RCC 7860 (cell line): Measurements from ENCODE around the gene ZNF581.

ENCODE experiments used
- DNase-seq: peaks from one replicate; pipeline ENCODE4 v3.0.0-alpha.2; 2015; ENCODE audit warnings: low spot score
- FAIRE-seq: peaks from 2 replicates; lab custom pipeline; 2012; peaks lifted over from hg19 to GRCh38; lab: Jason Lieb, UNC

The ZNF581 gene

DNA sequence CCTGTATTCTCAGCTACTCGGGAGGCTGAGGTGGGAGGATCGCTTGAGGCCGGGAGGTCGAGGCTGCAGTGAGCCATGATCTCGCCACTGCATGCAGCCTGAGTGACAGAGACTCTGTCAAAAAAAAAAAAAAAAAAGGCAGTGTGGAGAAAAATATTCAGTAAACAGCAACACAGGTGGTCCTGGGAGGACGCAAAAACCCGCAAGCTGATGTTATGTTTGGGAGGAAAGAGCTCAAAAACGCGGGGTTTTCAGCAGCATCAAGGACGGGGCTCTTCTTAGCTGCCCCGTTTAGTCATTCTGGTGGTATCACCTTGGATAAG, 18.5 kb upstream of the ZNF581 start:
- no peak for FAIRE-seq

DNA sequence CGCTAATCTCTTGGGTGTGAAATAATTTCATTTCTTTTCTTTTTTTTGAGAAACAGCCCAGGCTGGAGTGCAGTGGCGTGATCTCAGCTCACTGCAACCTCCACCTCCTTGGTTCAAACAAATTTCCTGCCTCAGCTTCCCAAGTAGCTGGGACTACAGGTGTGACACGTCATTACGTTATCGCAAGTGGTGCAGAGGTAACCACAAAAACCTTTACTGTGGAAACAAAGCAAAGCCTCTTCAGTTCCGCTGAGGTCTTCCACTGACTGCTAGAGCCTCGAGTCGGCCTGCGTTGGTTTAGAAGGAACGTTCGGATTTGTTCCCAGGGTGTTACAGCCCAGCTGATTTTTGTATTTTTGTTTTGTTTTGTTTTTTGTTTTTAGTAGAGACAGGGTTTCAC, 17.1 kb upstream of the ZNF581 start:
- FAIRE-seq = no peak

More for the DNA sequence above, 18.5 kb upstream of the ZNF581 start:
- no peak for DNase-seq

GRCh38 chr19:55632463-55632834, 11.0 kb upstream of the ZNF581 start:
- DNase-seq = peak; percentile 62
- FAIRE-seq = no peak

More for the DNA sequence above, 17.1 kb upstream of the ZNF581 start:
- no peak for DNase-seq

- DNase-seq (no peak), FAIRE-seq (no peak)
Measured at GRCh38 chr19:55633861-55634260, 9.6 kb upstream of the ZNF581 start.

- DNase-seq = no peak
- FAIRE-seq = no peak
Measured at GRCh38 chr19:55635334-55635717, 8.1 kb upstream of the ZNF581 start.

GRCh38 chr19:55635856-55636440, 7.5 kb upstream of the ZNF581 start:
- no peak for FAIRE-seq
- no peak for DNase-seq

DNA sequence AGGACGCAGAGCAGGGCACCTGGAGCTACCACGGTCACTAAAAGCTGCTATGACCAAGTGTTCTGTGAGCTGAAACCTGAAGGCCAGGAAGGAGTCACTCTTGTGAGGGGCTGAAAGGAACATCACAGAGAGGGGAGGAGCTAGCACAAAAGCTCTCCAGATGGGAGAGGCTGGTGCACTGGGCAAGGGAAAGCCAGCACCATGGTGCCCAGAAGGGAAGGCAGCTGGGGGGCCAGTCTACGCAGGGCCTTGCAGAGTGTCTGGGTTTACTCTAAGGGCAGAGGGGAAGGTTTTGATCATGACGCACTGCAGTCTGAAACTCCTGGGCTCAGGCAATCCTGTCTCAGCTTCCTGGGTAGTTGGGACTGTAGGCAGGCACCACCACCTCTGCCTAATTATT, 6.7 kb upstream of the ZNF581 start:
- no peak for FAIRE-seq
- DNase-seq = no peak

GRCh38 chr19:55637534-55637933, 5.9 kb upstream of the ZNF581 start:
- DNase-seq = no peak
- no peak for FAIRE-seq

DNA sequence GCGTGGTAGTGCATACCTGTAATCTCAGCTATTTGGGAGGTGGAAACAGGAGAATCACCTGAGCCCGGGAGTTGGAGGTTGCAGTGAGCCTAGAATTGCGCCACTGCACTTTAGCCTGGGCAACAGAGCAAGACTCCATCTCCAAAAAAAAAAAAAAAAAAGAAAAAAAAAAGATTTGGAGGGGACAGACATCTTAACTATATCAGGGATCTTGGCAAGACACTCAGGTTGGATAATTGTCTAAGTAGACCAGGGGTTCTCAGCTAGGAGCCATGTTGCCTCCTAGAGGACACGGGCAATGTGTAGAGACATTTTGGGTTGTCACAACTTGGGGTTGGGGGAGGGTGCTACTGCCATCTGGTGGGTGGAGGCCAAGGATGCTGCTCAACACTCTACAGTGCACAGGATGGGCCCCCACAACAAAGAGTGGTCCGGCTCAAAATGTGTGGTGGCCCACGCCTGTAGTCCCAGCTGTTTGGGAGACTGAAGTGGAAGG, 4.5 kb upstream of the ZNF581 start:
- DNase-seq (no peak), FAIRE-seq (no peak)

GRCh38 chr19:55640043-55640576, 3.3 kb upstream of the ZNF581 start:
- no peak for DNase-seq
- FAIRE-seq = no peak

- DNase-seq = peak; percentile 53
- FAIRE-seq = no peak
Measured at GRCh38 chr19:55640577-55641425, 2.6 kb upstream of the ZNF581 start, which contains the start of gene ZNF580. TSS of gene ZNF580 (plus strand) at chr19:55641002. CDS start at chr19:55642509, 1,507 bp downstream.

DNA sequence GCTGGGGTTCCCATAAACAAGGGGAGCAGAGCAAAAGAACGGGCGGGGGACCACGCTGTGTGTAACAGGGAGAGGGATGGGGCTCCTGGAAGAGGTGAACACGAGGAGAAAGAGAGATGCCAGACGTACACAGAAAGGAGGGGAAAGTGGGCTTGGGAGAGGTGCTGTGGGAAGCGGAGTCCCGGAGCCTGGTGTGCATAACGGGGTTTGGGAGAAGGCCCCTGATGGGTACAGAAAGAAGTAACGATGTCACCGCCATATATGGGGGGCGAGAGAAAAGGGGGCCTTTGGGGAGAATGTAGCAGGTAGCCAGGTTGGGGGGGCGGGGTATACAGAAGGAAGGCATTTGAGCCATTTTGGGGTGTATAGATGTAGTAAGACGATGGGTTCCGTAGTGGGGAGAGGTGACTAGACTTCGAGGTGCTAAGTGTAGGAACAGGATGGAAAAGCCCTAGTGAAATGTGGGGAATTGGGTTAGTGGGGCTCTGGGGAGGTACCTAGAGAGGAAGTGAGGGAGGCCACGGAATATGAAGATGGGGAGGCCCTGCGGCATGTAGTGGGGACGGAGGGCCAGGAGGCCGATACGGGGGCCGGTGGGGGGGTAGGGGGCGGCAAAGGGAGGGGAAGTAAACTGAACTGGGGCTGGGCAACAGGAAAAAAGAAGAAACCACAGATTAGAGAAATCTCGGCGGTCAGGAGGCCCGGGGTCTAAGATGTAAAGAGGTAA, 1.9 kb upstream of the ZNF581 start:
- DNase-seq = no peak
- FAIRE-seq = no peak

DNA sequence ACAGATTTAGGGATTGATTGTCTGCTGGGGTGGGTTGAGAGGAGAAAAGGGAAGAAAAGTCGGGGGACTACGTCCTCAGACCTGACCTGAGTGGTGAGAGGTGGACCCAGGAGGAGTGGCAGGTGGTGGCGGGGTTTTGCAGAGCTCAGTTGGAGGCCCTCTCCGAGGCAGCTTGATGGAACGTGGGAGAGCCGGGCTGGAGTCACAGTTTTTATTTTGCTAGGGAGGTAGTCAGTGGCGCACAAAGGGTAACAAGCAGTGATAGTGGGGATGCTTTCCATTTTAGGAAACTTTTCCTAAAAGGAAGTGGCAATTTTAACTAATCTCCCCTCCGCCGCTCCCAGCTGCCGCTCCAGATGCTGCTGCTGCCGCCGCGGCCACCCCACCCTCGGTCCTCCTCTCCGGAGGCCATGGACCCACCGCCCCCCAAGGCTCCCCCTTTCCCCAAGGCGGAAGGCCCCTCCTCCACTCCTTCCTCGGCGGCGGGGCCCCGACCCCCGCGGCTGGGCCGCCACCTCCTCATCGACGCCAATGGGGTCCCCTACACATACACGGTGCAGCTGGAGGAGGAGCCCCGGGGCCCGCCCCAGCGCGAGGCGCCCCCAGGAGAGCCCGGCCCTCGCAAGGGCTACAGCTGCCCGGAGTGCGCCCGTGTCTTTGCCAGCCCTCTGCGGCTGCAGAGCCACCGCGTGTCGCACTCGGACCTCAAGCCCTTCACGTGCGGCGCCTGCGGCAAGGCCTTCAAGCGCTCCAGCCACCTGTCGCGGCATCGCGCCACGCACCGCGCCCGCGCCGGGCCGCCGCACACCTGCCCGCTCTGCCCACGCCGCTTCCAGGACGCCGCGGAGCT, 1.1 kb upstream of the ZNF581 start:
- DNase-seq = no peak
- FAIRE-seq = no peak

DNA sequence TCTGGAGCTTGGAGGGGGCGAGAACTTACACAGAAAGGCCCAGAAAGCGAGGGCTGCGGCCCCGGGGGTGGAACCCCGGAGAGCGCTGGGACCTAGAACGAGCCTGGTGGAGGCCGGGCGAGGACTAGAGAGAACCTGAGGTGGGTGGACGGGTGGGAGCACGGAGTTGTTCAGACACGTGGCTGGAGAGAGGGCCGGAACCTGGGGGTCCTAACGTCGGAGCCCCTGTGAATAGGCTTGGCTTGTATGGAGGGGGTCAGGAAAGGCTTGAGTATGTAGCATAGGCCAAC, 383 bp downstream of the ZNF581 start:
- DNase-seq (no peak), FAIRE-seq (no peak)

GRCh38 chr19:55644191-55644833, 863 bp downstream of the ZNF581 start:
- DNase-seq = no peak
- FAIRE-seq = no peak

DNA sequence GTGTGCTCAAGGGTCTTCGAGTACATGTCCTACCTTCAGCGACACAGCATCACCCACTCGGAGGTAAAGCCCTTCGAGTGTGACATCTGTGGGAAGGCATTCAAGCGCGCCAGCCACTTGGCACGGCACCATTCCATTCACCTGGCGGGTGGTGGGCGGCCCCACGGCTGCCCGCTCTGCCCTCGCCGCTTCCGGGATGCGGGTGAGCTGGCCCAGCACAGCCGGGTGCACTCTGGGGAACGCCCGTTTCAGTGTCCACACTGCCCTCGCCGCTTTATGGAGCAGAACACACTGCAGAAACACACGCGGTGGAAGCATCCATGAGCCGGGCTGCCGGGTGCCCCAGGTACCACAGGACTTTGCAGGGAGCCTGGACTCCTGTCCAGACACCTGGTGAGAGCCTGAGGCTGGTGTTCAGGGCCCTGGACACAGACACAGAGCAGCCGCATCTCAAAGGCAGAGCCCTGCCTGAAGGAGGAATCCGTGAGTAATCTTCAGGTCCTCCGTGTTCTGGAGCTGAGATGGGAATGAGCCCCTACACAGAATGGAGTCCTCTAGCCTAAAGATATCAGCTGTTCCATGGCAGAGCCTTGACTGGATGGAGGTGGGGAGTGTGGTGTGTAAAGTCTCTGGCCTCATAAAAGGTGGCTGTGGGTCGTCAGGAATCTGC, 1.5 kb downstream of the ZNF581 start:
- FAIRE-seq (no peak), DNase-seq (no peak)

GRCh38 chr19:55645512-55645881, 2.0 kb downstream of the ZNF581 start:
- DNase-seq (no peak), FAIRE-seq (no peak)

DNA sequence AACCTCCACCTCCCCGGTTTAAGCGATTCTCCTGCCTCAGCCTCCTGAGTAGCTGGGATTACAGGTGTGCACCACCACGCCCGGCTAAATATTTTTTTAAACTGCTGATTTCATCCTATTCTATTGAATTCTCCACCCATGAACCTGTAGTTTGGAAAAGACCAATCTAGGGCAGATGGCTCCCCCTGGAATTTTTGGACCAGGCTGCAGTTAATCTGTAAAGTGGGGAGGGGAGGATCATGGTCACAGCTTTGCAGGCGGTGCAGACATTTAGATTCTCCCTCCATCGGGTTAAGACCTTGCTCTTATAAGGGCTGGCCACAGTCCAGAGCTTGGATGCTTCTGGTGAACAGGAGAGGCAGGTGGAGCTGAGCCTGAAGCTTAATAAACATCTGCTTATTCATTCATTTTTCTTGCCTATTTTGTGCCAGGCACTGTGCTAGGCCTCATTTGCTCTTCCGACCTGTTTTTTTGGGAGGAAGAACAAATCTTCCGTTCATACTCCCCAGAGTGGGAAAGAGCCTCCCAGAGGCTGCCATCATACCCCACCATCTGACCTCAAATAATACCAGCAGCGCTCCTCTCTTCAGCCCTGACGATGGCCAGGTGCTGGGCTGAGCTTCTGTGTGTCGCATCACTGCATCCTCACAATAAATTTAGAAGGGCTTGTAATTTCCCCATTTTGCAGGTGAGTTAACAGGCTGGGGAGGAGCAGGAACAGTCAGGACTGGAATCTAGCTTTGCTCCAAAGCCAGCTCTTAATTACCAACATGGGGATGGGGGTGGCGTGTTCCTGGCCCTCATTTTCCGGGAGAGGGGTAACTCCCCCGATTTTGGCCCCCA, 3.7 kb downstream of the ZNF581 start:
- no peak for FAIRE-seq
- DNase-seq = no peak
